GM06990 (cell line): ENCODE measurements around the gene ZNF280C.
"Not testable (repeated sequence)": the region's sequence is repeated elsewhere in the genome, so short reads cannot be mapped to it uniquely, and the experiment has no call there.

Experiments
- DNase-seq: peaks from one replicate; pipeline ENCODE4 v3.0.0-alpha.2; 2011; ENCODE audit not compliant: insufficient read length; ENCODE audit errors: extremely low read depth
- H3K27me3 ChIP-seq: replicated peaks from 2 replicates; pipeline ENCODE4 v1.6.0; 2011; ENCODE audit warnings: low read length; ENCODE audit not compliant: control insufficient read depth, insufficient read depth
- H3K36me3 ChIP-seq: 2 replicates; pipeline ENCODE4 v1.5.1; 2011; ENCODE audit warnings: low read length; ENCODE audit not compliant: control insufficient read depth, insufficient read depth
- H3K4me3 ChIP-seq: replicated peaks from 2 replicates; pipeline ENCODE4 v1.5.1; 2011; ENCODE audit warnings: low read depth, mild to moderate bottlenecking, control low read depth, low read length
- TF ChIP-seq, protein P1 (sequence below): IDR thresholded peaks from 2 replicates; pipeline ENCODE4 v1.5.1; 2011; ENCODE audit warnings: low read length, control low read depth, mild to moderate bottlenecking, inconsistent platforms; ENCODE audit not compliant: insufficient read depth, poor library complexity, severe bottlenecking

The ZNF280C gene

DNA sequence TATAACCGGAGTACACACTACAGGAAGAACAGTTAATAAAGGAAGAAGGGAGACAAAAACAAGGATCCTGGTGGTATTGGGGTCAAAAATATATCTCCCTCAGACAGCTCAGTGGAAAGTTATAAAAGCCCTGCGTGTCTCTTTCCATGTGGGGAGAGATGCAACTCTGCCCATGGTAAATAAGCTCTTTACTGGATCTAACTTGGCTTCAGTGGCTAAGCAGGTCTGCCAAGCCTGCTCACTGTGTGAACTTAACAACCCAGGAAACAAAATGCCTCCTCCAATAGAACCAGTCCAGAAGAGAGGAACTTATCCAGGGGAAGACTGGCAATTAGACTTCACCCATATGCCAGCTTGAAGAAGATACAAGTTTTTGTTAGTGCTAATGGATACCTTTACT is 17.0 kb upstream of the ZNF280C start:
- H3K36me3 ChIP-seq, result no peaks in the 10 kb centered on the region
- no peak overlapping the region for H3K4me3 ChIP-seq
- TF ChIP-seq, protein P1, sequence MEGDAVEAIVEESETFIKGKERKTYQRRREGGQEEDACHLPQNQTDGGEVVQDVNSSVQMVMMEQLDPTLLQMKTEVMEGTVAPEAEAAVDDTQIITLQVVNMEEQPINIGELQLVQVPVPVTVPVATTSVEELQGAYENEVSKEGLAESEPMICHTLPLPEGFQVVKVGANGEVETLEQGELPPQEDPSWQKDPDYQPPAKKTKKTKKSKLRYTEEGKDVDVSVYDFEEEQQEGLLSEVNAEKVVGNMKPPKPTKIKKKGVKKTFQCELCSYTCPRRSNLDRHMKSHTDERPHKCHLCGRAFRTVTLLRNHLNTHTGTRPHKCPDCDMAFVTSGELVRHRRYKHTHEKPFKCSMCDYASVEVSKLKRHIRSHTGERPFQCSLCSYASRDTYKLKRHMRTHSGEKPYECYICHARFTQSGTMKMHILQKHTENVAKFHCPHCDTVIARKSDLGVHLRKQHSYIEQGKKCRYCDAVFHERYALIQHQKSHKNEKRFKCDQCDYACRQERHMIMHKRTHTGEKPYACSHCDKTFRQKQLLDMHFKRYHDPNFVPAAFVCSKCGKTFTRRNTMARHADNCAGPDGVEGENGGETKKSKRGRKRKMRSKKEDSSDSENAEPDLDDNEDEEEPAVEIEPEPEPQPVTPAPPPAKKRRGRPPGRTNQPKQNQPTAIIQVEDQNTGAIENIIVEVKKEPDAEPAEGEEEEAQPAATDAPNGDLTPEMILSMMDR, result no peak
- DNase-seq, result no peak
- no peaks in the 10 kb centered on the region for H3K27me3 ChIP-seq

DNA sequence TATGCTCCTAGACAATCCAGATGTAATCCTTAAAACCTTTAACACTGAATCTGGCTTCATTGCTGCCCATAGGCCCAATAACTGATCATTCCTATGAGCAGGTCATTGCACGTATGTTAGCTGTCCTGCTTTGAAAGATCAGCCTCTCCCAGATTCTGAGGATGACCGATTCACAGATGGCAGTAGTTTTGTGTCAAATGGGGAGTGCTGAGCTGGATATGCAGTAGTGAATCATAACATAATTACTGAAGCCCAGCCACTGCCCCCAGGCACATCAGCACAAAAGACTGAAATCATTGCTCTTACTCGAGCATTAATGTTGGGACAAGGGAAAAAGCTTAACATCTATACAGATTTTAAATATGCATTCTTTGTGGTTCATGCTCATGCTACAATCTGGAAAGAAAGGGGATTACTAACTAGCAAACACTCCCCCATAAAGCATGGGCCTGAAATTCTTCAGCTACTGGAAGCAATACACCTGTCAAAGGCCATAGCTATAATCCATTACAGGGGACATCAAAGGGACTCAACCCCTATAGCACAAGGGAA is 16.4 kb upstream of the ZNF280C start:
- TF ChIP-seq, protein P1, result no peak
- Histone ChIP-seq H3K27me3 (no peaks in the 10 kb centered on the region), H3K36me3 (no peaks in the 10 kb centered on the region), H3K4me3 (no peak overlapping the region)
- DNase-seq, result no peak

DNA sequence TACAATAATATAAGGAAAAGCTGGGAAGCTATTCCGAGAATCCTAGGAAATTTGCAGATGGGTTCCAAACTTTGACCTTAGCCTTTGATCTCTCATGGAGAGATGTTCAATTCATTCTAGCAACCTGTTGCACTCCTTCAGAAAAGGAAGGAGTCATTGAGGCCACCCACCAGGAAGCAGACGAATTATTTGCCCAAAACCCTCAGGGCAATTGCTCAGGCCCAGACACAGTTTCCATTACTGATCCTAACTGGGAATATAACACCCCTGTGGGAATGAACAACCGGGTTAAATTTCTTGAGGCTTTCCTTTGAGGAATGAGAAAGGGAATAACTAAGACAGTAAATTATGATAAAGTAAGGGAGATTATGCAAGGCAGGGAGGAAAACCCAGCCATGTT is 13.5 kb upstream of the ZNF280C start:
- no peak overlapping the region for H3K4me3 ChIP-seq
- no peaks in the 10 kb centered on the region for H3K27me3 ChIP-seq
- DNase-seq, result no peak
- TF ChIP-seq, protein P1, result no peak
- no peaks in the 10 kb centered on the region for H3K36me3 ChIP-seq

DNA sequence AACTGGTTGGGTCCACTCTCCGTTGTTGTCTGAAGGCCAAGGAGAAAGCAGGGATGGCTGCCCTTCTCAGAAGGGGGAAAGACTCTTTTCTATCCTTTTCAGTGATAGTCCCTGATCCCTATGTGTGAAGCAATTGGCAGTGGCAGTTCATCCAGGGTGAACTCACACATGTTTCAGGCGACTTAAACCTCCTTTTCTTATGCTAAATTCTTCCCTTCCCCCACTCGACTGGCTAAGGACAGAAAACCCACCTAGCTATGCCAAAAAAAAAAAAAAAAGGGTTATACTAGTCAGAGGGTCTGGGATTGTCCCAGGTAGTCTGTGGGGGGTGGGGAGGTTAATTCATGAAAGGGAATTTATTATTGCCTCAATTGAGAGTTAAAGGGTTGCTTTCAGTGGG is 12.2 kb upstream of the ZNF280C start:
- H3K4me3 ChIP-seq, result no peak overlapping the region

DNA sequence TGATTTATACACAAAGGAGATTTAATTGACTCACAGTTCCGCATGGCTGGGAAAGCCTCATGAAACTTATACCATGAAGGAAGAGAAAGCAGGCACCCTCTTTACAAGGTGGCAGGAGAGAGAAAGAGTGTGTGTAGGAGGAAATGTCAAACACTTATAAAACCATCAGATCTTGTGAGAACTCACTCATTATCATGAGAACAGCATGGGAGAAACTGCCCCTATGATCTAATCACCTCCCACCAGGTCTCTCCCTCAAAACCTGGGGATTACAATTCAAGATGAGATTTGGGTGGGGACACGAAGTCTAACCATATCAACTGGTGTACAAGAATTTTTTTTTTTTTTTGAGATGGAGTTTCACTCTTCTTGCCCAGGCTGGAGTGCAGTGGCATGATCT is 3.6 kb upstream of the ZNF280C start:
- not testable (repeated sequence) for H3K27me3 ChIP-seq, DNase-seq, H3K4me3 ChIP-seq, H3K36me3 ChIP-seq

More for the DNA sequence above, 12.2 kb upstream of the ZNF280C start:
- H3K36me3 ChIP-seq, result no peaks in the 10 kb centered on the region
- TF ChIP-seq, protein P1, result no peak
- H3K27me3 ChIP-seq, result no peaks in the 10 kb centered on the region
- no peak for DNase-seq

DNA sequence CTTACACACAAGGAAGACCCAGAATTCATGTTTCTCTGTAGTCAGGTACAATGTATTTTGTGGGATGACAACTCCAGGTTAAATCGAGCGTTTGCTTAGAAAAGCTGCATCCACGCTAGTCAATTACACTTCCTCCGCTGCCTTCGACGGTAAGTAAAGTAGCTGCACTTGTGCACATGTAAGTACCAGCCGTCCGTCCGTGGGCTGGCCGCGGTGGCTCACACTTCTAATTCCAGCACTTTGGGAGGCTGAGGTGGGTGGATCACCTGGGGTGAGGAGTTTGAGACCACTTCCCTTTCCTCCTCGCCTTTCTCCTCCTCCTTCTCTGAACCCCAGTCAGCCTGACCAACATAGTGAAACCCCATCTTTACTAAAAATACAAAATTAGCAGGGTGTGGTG is 692 bp upstream of the ZNF280C start:
- not testable (repeated sequence) for H3K4me3 ChIP-seq, H3K27me3 ChIP-seq, H3K36me3 ChIP-seq, DNase-seq

DNA sequence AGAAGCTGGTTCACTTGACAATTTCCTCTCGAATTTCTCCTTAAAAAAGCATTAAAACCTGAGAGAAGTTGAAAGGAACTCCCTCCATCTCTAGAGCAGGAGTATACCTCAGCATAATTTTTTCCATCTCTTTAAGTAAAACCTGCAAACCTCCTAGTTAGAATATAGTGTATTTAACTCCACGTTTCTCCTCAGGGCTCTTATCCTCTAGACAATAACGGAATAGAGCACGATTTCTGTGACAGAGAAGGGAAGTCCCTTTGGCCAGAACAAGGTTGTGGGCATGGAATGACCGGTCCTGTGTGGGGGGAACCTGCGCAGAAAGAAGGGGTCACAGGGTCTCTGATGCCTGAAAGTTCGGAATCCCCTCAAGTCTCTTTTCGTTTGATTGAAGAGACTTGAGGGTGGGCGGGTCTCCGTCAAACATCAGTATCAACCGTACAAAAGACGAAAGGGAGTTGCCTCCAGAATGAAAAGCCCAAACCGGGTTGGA is 697 bp downstream of the ZNF280C start:
- no peak for DNase-seq
- H3K27me3 ChIP-seq, result no peaks in the 10 kb centered on the region
- H3K4me3 ChIP-seq, result peak overlapping the region; percentile 73

More for the DNA sequence above, 697 bp downstream of the ZNF280C start:
- TF ChIP-seq, protein P1, result no peak
- no peaks in the 10 kb centered on the region for H3K36me3 ChIP-seq
